ENCODE measurements around the gene SPG7.

GRCh38 chr16:89548344-89549006, 40.3 kb downstream of the SPG7 start:
- TF ChIP-seq CTCF (IDR thresholded peaks at IDR 0.05; ENCODE audit: low read depth, low read length, missing input control) (no peak), ATF3 (IDR thresholded peaks at IDR 0.05) (no peak), GABPA (IDR thresholded peaks at IDR 0.05 in 1 of 2, conservative IDR thresholded peaks at IDR 0.05 in 1 of 2) (no peak), TAF1 (conservative IDR thresholded peaks at IDR 0.05) (no peak), REST (IDR thresholded peaks at IDR 0.05) (no peak), HNF4A (conservative IDR thresholded peaks at IDR 0.05) (no peak), YY1 (IDR thresholded peaks at IDR 0.05) (no peak), RAD21 (IDR thresholded peaks at IDR 0.05) (no peak)
